ENCODE measurements around the gene TPSG1. TPM values are rescaled to one million over a fixed set of nuclear protein-coding genes. Genes with fewer than 3 reads are reported as not detected.
"Not testable (repeated sequence)": the region's sequence is repeated elsewhere in the genome, so short reads cannot be mapped to it uniquely, and the experiment has no call there.

Gene TPSG1
- total and polyA plus RNA-seq, 5 donors, result 0.21 TPM; not detected in 4

DNA sequence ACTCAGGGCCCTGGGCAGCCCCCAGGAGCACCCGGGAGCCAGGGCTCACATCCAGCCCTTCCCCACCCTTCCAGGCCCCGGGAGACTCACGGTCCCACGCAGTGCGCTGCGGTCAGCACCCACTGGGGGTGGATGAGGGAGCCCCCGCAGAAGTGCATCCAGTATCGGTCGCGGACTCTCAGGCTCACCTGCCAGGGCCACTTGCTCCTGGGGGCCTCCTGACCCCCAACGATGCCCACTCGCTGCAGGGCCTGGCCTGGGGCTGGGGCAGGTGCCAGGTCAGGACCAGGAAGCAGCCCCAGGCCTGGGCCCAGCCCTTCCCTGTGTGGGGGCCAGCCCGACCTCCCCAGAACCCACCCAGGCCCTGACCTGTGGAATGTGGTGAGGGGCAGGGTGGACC is 4.4 kb upstream of the TPSG1 start:
- H3K9me3 ChIP-seq (ENCODE audit: control insufficient read depth, low read length); ATAC-seq; H3K4me3 ChIP-seq (ENCODE audit: low read length); H3K4me1 ChIP-seq (ENCODE audit: control insufficient read depth, insufficient read depth, low read length); DNase-seq; intact Hi-C loops (cut with DNase I); H3K27ac ChIP-seq (ENCODE audit: low read length); H3K27me3 ChIP-seq (ENCODE audit: control insufficient read depth, insufficient read depth): not testable (repeated sequence)
- 88% methylated on average over 11 of the region's 13 CpGs for WGBS

DNA sequence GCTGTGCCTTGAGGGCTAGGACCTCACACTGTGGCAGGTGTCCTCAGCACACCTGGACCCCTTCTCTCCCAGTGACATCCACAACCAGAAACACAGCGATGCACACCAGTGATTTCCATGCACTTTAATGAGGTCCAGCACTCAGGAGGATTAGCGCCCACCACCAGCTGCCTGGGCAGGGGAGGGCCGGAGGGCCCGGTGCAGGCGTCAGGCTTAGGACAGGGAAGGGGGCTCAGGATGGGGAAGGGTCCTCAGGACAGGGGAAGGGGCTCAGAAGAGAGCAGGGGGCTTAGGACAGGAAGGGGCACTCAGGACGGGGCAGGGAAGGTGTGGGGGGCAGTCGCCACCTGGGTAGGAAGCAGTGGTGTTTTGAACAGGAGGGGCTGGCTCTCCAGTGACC is 3.2 kb upstream of the TPSG1 start:
- ATAC-seq, result not testable (repeated sequence)

DNA sequence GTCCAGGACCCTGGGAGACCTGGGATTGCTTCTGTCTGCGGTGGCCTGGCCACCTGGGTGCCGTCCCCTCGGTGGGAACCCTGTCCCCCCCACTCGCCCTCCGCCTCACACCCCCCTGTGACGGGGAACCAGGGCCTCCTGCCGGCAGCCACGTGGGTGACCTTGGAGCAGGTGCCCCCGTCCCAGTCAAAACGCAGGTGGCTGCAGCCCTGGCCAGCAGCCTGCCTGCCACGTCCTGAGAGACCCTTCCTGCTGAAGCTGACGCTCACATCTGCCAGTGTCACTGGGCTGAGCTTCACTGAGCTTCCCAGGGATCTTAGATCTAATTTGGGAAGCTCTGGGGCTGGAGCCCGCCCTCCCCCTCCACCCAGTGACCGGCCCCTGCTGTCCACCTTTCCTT is 1.6 kb upstream of the TPSG1 start:
- H3K4me3 ChIP-seq (ENCODE audit: low read length); intact Hi-C loops (cut with DNase I); ATAC-seq; H3K9me3 ChIP-seq (ENCODE audit: control insufficient read depth, low read length); H3K4me1 ChIP-seq (ENCODE audit: control insufficient read depth, insufficient read depth, low read length); H3K27ac ChIP-seq (ENCODE audit: low read length); H3K27me3 ChIP-seq (ENCODE audit: control insufficient read depth, insufficient read depth): not testable (repeated sequence)
- 43% methylated on average over 13 of the region's 14 CpGs for WGBS
- DNase-seq, result peak in 2 of 3 donors; percentile 22 to 28

More for the DNA sequence above, 3.2 kb upstream of the TPSG1 start:
- H3K27me3 ChIP-seq (ENCODE audit: control insufficient read depth, insufficient read depth); H3K9me3 ChIP-seq (ENCODE audit: control insufficient read depth, low read length); H3K4me1 ChIP-seq (ENCODE audit: control insufficient read depth, insufficient read depth, low read length); H3K4me3 ChIP-seq (ENCODE audit: low read length); intact Hi-C loops (cut with DNase I); H3K27ac ChIP-seq (ENCODE audit: low read length): not testable (repeated sequence)
- 76% methylated on average over 7 of the region's 7 CpGs for WGBS
- DNase-seq, result peak in 2 of 3 donors; percentile 23 to 32

DNA sequence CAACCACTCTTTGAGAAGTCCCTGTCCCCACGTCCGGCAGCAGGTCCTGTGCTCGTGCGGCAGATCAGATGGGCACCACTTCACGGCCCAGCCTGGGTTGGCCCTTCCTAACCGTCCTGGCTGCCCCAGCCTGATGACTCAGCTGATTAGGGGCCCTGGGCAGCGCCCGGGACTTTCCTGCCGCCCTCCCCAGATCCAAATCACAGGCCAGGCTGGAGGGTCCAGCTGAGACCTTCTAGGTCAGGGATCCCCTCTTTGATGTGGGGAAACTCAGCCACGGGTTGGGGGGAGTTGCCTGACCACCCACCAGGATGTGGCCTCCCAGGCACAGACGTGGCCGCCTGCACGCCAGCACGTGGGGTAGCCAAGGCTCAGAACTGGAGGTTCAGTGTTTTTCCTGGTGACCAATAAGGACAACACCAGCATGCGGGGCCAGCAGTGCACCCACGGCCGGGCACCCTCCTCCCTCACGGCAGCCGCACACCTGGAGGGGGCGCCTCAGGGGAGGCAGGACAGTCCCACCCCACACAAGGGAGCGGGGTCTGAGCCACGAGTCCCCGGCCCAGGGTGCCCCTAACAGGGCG is 752 bp upstream of the TPSG1 start:
- H3K27me3 ChIP-seq (ENCODE audit: control insufficient read depth, insufficient read depth); H3K9me3 ChIP-seq (ENCODE audit: control insufficient read depth, low read length); H3K4me1 ChIP-seq (ENCODE audit: control insufficient read depth, insufficient read depth, low read length); H3K4me3 ChIP-seq (ENCODE audit: low read length); H3K27ac ChIP-seq (ENCODE audit: low read length); intact Hi-C loops (cut with DNase I); ATAC-seq: not testable (repeated sequence)
- 51% methylated on average over 24 of the region's 24 CpGs for WGBS
- peak in 2 of 3 donors; percentile 47 to 63 for DNase-seq

DNA sequence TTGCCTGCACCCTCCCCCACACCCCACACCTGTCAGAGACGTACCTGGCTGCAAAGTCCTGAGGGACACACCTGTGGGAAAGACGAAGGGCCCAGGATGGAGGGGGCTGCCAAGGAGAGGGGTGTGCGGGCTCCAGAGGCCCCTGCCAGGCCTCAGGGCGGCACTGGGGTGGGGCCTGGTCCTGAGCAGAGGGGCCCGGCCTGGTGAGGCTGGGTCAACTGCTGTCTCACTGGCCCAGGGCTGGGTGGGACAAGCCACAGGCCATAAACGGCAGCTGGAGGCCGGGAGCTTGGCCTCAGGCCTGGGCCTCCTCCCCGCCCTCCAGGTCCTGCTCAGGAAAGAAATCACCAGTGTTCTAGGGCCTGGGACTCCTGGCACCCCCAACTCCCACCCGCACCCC is 510 bp downstream of the TPSG1 start:
- ATAC-seq (no peak), DNase-seq (peak in 1 of 3 donors; percentile 13)
- no peaks in the 10 kb centered on the region for H3K4me1 ChIP-seq (ENCODE audit: control insufficient read depth, insufficient read depth, low read length)
- H3K4me3 ChIP-seq (ENCODE audit: low read length), result no peak overlapping the region
- no peaks in the 10 kb centered on the region for H3K9me3 ChIP-seq (ENCODE audit: control insufficient read depth, low read length)
- no peaks in the 10 kb centered on the region for H3K27me3 ChIP-seq (ENCODE audit: control insufficient read depth, insufficient read depth)
- intact Hi-C loops (cut with DNase I), result no loop called here
- H3K27ac ChIP-seq (ENCODE audit: low read length), result no peak overlapping the region
- WGBS, result 76% methylated on average over 9 of the region's 9 CpGs

DNA sequence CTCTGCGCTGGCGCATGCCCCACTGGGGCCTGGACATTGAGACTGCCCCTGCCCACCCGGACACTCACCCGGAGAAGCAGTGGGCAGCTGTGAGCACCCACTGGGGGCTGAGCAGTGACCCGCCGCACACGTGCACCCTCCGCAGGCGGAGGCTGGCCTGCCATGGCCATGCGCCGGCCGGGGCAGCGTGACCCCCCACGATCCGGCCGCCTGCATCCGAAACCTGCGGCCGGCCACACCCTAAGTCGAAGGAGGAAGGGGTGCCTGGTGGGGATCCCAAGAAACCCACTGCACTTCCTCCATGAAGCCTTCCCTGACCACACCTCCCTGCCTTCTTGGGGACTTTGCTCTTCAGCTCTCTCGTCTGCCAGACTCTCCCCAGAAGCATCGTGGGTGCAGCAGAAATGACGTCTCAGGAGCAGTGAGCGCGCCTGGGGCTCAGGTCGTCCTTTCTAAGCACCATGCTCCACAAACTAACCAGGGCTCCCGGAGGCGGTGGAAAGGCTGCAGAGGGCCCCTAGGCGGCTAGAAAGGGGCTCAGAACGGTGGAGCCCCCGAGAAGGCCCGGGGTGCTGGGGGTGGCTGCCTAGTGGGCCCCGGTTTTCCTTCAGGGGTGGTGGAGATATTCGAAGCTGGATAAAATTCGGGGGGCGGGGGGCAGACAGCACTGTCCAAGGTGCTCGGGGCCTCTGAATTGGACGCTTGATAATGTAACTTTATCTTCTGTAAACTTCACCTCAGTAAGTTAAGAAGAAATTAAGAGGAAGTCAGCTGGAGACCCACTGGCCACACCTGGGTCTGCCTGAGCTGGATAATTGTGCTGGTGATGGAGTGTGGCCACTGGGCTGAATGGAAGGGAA is 1.5 kb downstream of the TPSG1 start:
- intact Hi-C loops (cut with DNase I), result no loop called here
- Histone ChIP-seq H3K27ac (ENCODE audit: low read length) (no peak overlapping the region), H3K27me3 (ENCODE audit: control insufficient read depth, insufficient read depth) (no peaks in the 10 kb centered on the region), H3K9me3 (ENCODE audit: control insufficient read depth, low read length) (no peaks in the 10 kb centered on the region), H3K4me1 (ENCODE audit: control insufficient read depth, insufficient read depth, low read length) (no peaks in the 10 kb centered on the region), H3K4me3 (ENCODE audit: low read length) (no peak overlapping the region)
- 85% methylated on average over 38 of the region's 38 CpGs for WGBS
- DNase-seq, result peak in 1 of 3 donors; percentile 24
- ATAC-seq, result no peak

DNA sequence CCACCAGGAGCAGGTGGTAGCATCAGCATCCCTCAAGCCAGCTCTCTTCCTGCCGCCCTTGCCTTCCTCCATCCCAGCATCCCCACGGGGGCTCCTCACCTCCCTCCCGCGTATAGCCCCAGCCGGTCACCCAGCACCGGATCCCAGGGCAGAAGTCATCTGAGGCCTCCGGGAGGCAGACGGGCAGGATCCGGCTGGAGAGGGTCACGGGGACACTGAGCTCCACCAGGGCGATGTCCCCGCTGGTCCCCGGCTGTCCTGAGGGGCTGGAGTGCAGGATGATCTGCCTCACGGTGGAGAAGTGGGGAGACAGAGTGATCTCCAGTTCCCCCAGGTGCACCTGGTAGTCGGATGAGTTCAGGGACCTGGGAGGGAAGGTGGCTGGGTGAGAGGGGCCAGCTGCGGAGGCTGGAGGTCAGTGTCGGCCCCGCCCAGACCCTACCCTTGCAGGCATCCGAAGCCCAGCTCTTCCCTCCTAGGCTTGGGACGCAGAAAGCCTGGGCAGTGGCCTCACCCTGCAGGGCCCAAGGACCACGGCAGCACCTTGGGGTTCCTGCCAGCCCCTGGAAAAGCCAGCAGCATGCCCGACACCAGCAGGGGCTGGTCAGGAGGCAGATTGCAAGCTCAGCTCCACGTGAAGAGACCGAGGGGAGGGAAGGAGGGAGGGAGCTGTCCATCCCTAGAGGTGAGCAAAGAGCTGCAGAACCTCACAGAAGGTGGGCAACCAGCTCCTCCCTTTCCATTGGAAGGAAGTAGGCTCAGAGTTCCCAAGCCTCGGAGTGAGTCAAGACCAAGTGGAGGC is 2.3 kb downstream of the TPSG1 start:
- ATAC-seq (no peak), DNase-seq (peak in 1 of 3 donors; percentile 39)
- intact Hi-C loops (cut with DNase I), result no loop called here
- WGBS, result 73% methylated on average over 25 of the region's 25 CpGs
- Histone ChIP-seq H3K27me3 (ENCODE audit: control insufficient read depth, insufficient read depth) (no peaks in the 10 kb centered on the region), H3K27ac (ENCODE audit: low read length) (no peak overlapping the region), H3K4me1 (ENCODE audit: control insufficient read depth, insufficient read depth, low read length) (no peaks in the 10 kb centered on the region), H3K4me3 (ENCODE audit: low read length) (no peak overlapping the region), H3K9me3 (ENCODE audit: control insufficient read depth, low read length) (no peaks in the 10 kb centered on the region)

DNA sequence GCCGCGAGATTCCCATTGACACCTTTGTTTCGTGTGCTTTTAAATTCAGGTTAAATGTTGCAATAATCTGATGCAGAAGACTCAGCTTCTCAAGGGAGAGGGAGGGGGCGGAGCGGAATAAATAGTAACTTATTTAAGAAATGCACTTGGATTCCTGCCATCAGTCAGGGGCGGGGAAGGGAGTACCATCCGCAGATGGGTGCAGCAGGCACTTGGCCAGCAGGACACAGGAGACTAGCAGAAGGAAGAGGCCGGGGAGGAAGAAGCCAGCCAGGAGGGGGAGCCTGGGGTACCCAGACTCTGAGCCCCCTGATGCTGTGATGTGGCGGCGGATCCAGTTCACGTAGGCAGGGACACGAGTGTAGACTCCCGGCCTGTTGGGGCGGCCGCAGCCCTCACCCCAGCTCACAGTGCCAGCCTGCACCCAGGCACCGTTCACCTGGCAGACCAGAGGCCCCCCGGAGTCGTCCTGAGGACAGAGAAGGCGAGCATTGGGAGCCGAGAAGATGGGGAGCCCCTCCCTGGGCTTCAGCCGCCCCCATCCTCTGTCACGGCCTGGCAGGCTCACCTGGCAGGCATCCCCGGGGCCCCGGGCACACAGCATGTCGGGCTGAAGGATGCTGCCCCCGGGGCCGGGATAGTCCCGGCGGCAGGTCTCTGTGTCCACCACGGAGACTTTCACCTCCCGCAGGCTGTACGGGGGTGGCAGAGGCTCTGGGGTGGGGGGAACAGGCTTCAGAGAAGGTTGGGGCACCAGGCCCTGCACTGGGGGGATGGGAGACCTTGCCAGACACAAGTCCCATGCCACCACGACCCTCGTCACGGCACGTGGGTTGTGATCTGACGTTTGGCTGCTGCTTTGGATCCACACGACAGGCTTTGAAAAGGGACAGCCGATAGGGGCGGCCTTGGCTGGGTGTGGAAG is 3.2 kb downstream of the TPSG1 start:
- H3K4me3 ChIP-seq (ENCODE audit: low read length), result no peak overlapping the region
- ATAC-seq, result no peak
- H3K27ac ChIP-seq (ENCODE audit: low read length), result no peak overlapping the region
- WGBS, result 82% methylated on average over 40 of the region's 40 CpGs
- no peaks in the 10 kb centered on the region for H3K9me3 ChIP-seq (ENCODE audit: control insufficient read depth, low read length)
- H3K4me1 ChIP-seq (ENCODE audit: control insufficient read depth, insufficient read depth, low read length), result no peaks in the 10 kb centered on the region
- H3K27me3 ChIP-seq (ENCODE audit: control insufficient read depth, insufficient read depth), result no peaks in the 10 kb centered on the region
- DNase-seq, result peak in 1 of 3 donors; percentile 43
- intact Hi-C loops (cut with DNase I), result no loop called here

DNA sequence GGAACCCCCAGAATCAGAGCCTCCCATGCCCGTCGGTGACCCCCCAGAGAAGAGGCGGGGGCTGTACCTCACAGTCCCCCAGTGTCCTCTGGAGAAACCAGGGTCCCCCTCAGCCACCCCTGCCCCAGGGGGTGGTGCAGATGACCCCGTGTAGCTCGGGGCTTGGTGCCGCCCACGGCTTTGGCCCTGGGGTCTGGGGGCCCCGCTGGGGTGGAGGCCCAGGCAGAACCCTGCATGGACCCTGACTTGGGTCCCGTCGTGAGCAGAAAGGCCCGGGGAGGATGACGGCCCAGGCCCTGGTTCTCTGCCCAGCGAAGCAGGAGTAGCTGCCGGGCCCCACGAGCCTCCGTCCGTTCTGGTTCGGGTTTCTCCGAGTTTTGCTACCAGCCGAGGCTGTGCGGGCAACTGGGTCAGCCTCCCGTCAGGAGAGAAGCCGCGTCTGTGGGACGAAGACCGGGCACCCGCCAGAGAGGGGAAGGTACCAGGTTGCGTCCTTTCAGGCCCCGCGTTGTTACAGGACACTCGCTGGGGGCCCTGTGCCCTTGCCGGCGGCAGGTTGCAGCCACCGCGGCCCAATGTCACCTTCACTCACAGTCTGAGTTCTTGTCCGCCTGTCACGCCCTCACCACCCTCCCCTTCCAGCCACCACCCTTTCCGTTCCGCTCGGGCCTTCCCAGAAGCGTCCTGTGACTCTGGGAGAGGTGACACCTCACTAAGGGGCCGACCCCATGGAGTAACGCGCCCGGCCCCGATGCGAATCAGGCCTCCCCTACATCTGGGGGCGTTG is 4.0 kb downstream of the TPSG1 start:
- Histone ChIP-seq H3K27me3 (ENCODE audit: control insufficient read depth, insufficient read depth) (no peaks in the 10 kb centered on the region), H3K4me1 (ENCODE audit: control insufficient read depth, insufficient read depth, low read length) (no peaks in the 10 kb centered on the region), H3K27ac (ENCODE audit: low read length) (no peak overlapping the region), H3K4me3 (ENCODE audit: low read length) (no peak overlapping the region), H3K9me3 (ENCODE audit: control insufficient read depth, low read length) (no peaks in the 10 kb centered on the region)
- no peak for ATAC-seq
- 85% methylated on average over 48 of the region's 48 CpGs for WGBS
- intact Hi-C loops (cut with DNase I), result no loop called here
- DNase-seq, result no peak
